HCT116 (cell line): ENCODE results near the gene ADGRD1.

Experiments
- ATF3 ChIP-seq: IDR thresholded peaks from 2 replicates; pipeline ENCODE4 v1.6.1; 2012
- CTCF ChIP-seq, 3 experiments: fragments of 200-600 bp in 1 of 3; sonication (generic) in 1 of 3; IDR thresholded peaks in 2 of 3; conservative IDR thresholded peaks in 1 of 3; 2 replicates each; pipeline ENCODE4 v1.5.1; 2012 to 2017; ENCODE audit warnings: low read depth in 2 of 3, low read length in 2 of 3, antibody characterized with exemption in 1 of 3, borderline replicate concordance in 1 of 3, control low read depth in 1 of 3, mild to moderate bottlenecking in 1 of 3, mixed read lengths in 1 of 3, mixed run types in 1 of 3, moderate library complexity in 1 of 3; ENCODE audit not compliant: insufficient read depth in 1 of 3
- EZH2 ChIP-seq: fragments of 200-600 bp; sonication (generic); IDR thresholded peaks from 2 replicates; pipeline ENCODE4 v1.6.1; 2017; ENCODE audit warnings: antibody characterized with exemption, mixed run types
- FOSL1 ChIP-seq: IDR thresholded peaks from 2 replicates; pipeline ENCODE4 v1.6.1; 2012; ENCODE audit warnings: low read depth
- JUND ChIP-seq: IDR thresholded peaks from 2 replicates; pipeline ENCODE4 v1.6.1; 2012
- POLR2A ChIP-seq: IDR thresholded peaks from 2 replicates; pipeline ENCODE4 v1.7.0; 2011; ENCODE audit warnings: borderline replicate concordance; ENCODE audit not compliant: insufficient read depth, insufficient read length; ENCODE audit errors: extremely low read depth
- ZBTB33 ChIP-seq: IDR thresholded peaks from 2 replicates; pipeline ENCODE4 v1.6.1; 2011; ENCODE audit warnings: mild to moderate bottlenecking, low read length, moderate library complexity; ENCODE audit not compliant: insufficient replicate concordance; ENCODE audit errors: extremely low read depth
- TF ChIP-seq, protein P1 (sequence below): IDR thresholded peaks from 2 replicates; pipeline ENCODE4 v1.6.1; 2012; ENCODE audit warnings: low read depth
- TF ChIP-seq, protein P2 (sequence below): IDR thresholded peaks from 2 replicates; pipeline ENCODE4 v1.6.1; 2012

DNA sequence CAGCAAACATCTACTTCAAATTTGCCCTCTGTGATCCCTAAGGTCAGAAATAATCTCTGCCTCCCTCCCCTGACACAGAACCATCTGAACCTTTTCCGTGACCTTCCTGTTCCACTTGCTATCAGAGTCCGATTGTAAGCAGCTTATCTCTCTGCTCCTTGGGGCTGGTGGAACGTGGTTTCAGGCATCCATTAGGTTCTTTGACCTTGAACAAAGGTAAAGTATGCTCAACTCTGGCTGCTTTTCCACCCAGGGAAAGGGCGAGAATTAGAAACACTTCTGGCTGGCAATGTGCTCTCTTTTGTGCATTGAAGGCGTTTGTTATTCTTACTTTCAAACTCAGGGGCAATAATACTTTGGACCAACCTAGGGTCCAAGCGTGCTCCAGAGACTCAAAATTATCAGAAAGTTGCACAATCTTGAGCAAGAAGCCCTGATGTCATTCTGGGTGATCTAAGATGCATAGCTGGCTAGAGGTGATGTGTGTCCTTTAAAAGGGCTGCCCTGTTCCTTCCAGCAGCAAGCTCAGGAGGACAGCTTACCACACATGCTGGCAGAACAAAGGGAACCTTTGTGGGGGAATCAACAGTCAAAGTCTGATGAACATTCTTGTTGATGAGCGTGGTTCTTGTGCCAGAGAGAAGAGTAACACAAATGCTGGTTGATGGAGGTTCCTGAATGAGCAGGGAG lies 29.8 kb downstream of the ADGRD1 start:
- TF ChIP-seq, protein P1, sequence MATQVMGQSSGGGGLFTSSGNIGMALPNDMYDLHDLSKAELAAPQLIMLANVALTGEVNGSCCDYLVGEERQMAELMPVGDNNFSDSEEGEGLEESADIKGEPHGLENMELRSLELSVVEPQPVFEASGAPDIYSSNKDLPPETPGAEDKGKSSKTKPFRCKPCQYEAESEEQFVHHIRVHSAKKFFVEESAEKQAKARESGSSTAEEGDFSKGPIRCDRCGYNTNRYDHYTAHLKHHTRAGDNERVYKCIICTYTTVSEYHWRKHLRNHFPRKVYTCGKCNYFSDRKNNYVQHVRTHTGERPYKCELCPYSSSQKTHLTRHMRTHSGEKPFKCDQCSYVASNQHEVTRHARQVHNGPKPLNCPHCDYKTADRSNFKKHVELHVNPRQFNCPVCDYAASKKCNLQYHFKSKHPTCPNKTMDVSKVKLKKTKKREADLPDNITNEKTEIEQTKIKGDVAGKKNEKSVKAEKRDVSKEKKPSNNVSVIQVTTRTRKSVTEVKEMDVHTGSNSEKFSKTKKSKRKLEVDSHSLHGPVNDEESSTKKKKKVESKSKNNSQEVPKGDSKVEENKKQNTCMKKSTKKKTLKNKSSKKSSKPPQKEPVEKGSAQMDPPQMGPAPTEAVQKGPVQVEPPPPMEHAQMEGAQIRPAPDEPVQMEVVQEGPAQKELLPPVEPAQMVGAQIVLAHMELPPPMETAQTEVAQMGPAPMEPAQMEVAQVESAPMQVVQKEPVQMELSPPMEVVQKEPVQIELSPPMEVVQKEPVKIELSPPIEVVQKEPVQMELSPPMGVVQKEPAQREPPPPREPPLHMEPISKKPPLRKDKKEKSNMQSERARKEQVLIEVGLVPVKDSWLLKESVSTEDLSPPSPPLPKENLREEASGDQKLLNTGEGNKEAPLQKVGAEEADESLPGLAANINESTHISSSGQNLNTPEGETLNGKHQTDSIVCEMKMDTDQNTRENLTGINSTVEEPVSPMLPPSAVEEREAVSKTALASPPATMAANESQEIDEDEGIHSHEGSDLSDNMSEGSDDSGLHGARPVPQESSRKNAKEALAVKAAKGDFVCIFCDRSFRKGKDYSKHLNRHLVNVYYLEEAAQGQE = no peak
- no peak for TF ChIP-seq POLR2A
- TF ChIP-seq CTCF (IDR thresholded peaks at IDR 0.05 in 2 of 3, conservative IDR thresholded peaks at IDR 0.05 in 1 of 3; ENCODE audit: borderline replicate concordance in 1 of 3, insufficient read depth in 1 of 3, low read depth in 2 of 3, low read length in 2 of 3) = no peak
- no peak for TF ChIP-seq ZBTB33
- TF ChIP-seq FOSL1 = no peak
- TF ChIP-seq JUND = no peak
- TF ChIP-seq EZH2 = no peak
- TF ChIP-seq, protein P2, sequence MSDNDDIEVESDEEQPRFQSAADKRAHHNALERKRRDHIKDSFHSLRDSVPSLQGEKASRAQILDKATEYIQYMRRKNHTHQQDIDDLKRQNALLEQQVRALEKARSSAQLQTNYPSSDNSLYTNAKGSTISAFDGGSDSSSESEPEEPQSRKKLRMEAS = no peak
- TF ChIP-seq ATF3 = no peak
